SU-DHL-6 (cell line): Measurements from ENCODE around the gene OR52M1.

ENCODE experiments used
- H2AFZ ChIP-seq: fragments of 200-600 bp; sonication (generic); 2 replicates; pipeline ENCODE4 v1.6.1; 2014; ENCODE audit warnings: low read depth, mild to moderate bottlenecking, moderate library complexity, mixed read lengths, antibody characterized with exemption, low read length; ENCODE audit not compliant: severe bottlenecking
- H3F3A ChIP-seq: fragments of 200-600 bp; shearing (Covaris generic); 2 replicates; pipeline ENCODE4 v1.6.0; 2016; ENCODE audit warnings: antibody characterized with exemption, mild to moderate bottlenecking; ENCODE audit not compliant: insufficient read depth
- H3K27ac ChIP-seq: fragments of 200-600 bp; sonication (generic); 2 replicates; pipeline ENCODE4 v1.5.1; 2016; ENCODE audit warnings: low read depth, mild to moderate bottlenecking, low read length, moderate library complexity, mixed read lengths
- H3K27me3 ChIP-seq: fragments of 200-600 bp; sonication (generic), shearing (Covaris generic); 2 replicates; pipeline ENCODE4 v1.6.0; 2014; ENCODE audit warnings: mild to moderate bottlenecking, low read length
- H3K36me3 ChIP-seq: fragments of 200-600 bp; sonication (generic); 2 replicates; pipeline ENCODE4 v1.6.1; 2014; ENCODE audit warnings: mild to moderate bottlenecking, low read length, mixed read lengths
- H3K4me2 ChIP-seq: fragments of 300-600, 200-600 bp; shearing (Covaris generic), sonication (generic); 2 replicates; pipeline ENCODE4 v1.6.0; 2014; ENCODE audit warnings: low read length, low read depth, mild to moderate bottlenecking; ENCODE audit not compliant: poor library complexity, severe bottlenecking
- H3K4me3 ChIP-seq: fragments of 200-600 bp; sonication (generic); 2 replicates; pipeline ENCODE4 v1.5.1; 2014; ENCODE audit warnings: antibody characterized with exemption, low read length, mild to moderate bottlenecking, mixed read lengths; ENCODE audit not compliant: insufficient read depth, poor library complexity, severe bottlenecking
- H3K79me2 ChIP-seq: fragments of 200-600 bp; sonication (generic); 2 replicates; pipeline ENCODE4 v1.6.1; 2014; ENCODE audit warnings: mild to moderate bottlenecking, low read length, moderate library complexity; ENCODE audit not compliant: insufficient read depth
- H3K9ac ChIP-seq: fragments of 200-600 bp; sonication (generic); 2 replicates; pipeline ENCODE4 v1.7.0; 2014; ENCODE audit warnings: mild to moderate bottlenecking, low read length
- H3K9me2 ChIP-seq: fragments of 200-600 bp; sonication (generic); replicated peaks from 2 replicates; pipeline ENCODE4 v1.6.1; 2014; ENCODE audit warnings: low read length; ENCODE audit not compliant: insufficient read depth
- H3K9me3 ChIP-seq: fragments of 200-600 bp; sonication (generic); 2 replicates; pipeline ENCODE4 v1.6.1; 2014; ENCODE audit warnings: low read length, mixed read lengths; ENCODE audit not compliant: insufficient read depth
- H4K20me1 ChIP-seq: fragments of 200-600 bp; sonication (generic); 2 replicates; pipeline ENCODE4 v1.6.1; 2014; ENCODE audit warnings: low read depth, mild to moderate bottlenecking, antibody characterized with exemption, low read length, moderate library complexity, mixed read lengths
- EZH2phosphoT487 ChIP-seq: fragments of 200-600 bp; sonication (generic), shearing (Covaris generic); conservative IDR thresholded peaks from 2 replicates; pipeline ENCODE4 v1.6.1; 2018; ENCODE audit warnings: mild to moderate bottlenecking, antibody characterized with exemption, low read length, moderate library complexity, mixed read lengths
- TF ChIP-seq, protein P1 (sequence below): fragments of 200-600 bp; sonication (generic); IDR thresholded peaks from one replicate; pipeline ENCODE4 v1.5.1; 2017; ENCODE audit warnings: antibody characterized with exemption, mild to moderate bottlenecking, low read length, moderate library complexity; ENCODE audit not compliant: insufficient read depth, poor library complexity, severe bottlenecking

Gene OR52M1

DNA sequence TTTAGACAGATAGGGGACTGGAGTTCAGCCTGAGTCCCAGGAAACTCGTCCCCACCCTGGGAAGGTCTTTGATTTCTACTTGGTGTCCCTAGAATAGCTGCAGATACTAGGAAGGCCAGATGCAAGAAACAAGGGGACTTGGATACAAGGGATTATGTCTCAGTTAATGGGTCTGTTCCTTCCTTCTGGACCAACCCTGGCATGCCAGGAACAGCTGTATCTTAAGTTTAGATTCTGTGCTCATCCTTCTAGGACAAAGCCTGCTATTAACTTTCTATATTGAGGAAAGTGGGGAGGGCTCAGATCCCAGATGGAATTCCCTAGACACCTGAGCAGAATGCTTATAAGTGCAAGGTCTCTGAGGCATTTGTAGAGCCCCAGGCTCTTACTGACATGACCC is 3.9 kb upstream of the OR52M1 start:
- Histone ChIP-seq H3K9me2 (no peaks in the 10 kb centered on the region), H2AFZ (no peak overlapping the region), H3K4me2 (no peak overlapping the region), H3K79me2 (no peaks in the 10 kb centered on the region), H4K20me1 (no peaks in the 10 kb centered on the region), H3K4me3 (no peak overlapping the region), H3F3A (no peaks in the 10 kb centered on the region), H3K9me3 (no peaks in the 10 kb centered on the region), H3K27ac (no peak overlapping the region), H3K36me3 (no peaks in the 10 kb centered on the region), H3K9ac (no peak overlapping the region), H3K27me3 (no peaks in the 10 kb centered on the region)
- TF ChIP-seq, protein P1, sequence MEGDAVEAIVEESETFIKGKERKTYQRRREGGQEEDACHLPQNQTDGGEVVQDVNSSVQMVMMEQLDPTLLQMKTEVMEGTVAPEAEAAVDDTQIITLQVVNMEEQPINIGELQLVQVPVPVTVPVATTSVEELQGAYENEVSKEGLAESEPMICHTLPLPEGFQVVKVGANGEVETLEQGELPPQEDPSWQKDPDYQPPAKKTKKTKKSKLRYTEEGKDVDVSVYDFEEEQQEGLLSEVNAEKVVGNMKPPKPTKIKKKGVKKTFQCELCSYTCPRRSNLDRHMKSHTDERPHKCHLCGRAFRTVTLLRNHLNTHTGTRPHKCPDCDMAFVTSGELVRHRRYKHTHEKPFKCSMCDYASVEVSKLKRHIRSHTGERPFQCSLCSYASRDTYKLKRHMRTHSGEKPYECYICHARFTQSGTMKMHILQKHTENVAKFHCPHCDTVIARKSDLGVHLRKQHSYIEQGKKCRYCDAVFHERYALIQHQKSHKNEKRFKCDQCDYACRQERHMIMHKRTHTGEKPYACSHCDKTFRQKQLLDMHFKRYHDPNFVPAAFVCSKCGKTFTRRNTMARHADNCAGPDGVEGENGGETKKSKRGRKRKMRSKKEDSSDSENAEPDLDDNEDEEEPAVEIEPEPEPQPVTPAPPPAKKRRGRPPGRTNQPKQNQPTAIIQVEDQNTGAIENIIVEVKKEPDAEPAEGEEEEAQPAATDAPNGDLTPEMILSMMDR: no peak
- no peak for TF ChIP-seq EZH2phosphoT487

DNA sequence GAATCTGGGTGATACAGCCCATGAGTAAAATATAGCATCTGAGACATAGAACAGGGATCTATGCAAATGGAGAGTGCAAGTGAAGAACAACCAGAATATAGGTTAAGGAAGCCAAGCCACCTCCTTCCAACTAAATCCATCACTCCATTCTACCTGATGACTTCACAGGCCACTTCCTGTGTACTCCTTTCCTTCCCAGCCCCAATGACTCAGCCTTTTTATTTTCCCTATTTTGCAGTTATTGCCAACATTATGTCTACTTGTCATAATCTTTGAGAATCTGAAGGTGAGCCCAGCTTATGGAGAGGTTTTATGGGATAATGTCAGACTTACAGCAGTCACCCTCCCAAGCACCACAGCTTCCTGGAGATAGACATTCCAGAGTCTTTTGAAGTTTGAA is 1.4 kb upstream of the OR52M1 start:
- Histone ChIP-seq H3F3A (no peaks in the 10 kb centered on the region), H4K20me1 (no peaks in the 10 kb centered on the region), H3K9me2 (no peaks in the 10 kb centered on the region), H3K36me3 (no peaks in the 10 kb centered on the region), H3K79me2 (no peaks in the 10 kb centered on the region), H3K9ac (no peak overlapping the region), H3K9me3 (no peaks in the 10 kb centered on the region), H3K27ac (no peak overlapping the region), H3K4me3 (no peak overlapping the region), H2AFZ (no peak overlapping the region), H3K4me2 (no peak overlapping the region), H3K27me3 (no peaks in the 10 kb centered on the region)
- TF ChIP-seq, protein P1: no peak
- no peak for TF ChIP-seq EZH2phosphoT487

DNA sequence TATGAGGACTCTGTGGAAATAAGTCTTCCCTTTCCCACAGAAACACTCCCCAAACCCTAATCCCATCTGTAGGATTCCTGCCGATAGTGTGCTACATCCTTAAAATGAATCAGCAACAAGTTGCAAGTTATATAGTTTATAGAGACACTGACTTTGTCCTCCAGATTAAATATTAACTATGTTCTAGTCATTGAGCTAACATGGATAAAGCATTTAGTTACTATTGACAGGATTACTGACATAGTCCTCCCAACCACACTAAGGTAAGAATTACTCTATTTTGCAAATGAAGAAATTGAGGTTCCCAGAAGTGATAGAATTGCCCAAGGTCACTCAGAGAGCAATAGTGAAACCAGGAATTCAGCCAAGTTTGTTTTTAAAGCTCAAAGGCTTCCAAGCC is 1.9 kb downstream of the OR52M1 start:
- H3K4me2 ChIP-seq: no peak overlapping the region
- no peaks in the 10 kb centered on the region for H3K79me2 ChIP-seq
- no peaks in the 10 kb centered on the region for H3K27me3 ChIP-seq
- no peak overlapping the region for H3K9ac ChIP-seq
- H2AFZ ChIP-seq: no peak overlapping the region
- no peaks in the 10 kb centered on the region for H3K9me3 ChIP-seq
- H3K9me2 ChIP-seq: no peaks in the 10 kb centered on the region
- TF ChIP-seq, protein P1: no peak
- no peak for TF ChIP-seq EZH2phosphoT487
- no peak overlapping the region for H3K4me3 ChIP-seq
- H4K20me1 ChIP-seq: no peaks in the 10 kb centered on the region
- H3F3A ChIP-seq: no peaks in the 10 kb centered on the region
- H3K36me3 ChIP-seq: no peaks in the 10 kb centered on the region
- H3K27ac ChIP-seq: no peak overlapping the region
